ENCODE results near the gene SFT2D1.

The SFT2D1 gene

DNA sequence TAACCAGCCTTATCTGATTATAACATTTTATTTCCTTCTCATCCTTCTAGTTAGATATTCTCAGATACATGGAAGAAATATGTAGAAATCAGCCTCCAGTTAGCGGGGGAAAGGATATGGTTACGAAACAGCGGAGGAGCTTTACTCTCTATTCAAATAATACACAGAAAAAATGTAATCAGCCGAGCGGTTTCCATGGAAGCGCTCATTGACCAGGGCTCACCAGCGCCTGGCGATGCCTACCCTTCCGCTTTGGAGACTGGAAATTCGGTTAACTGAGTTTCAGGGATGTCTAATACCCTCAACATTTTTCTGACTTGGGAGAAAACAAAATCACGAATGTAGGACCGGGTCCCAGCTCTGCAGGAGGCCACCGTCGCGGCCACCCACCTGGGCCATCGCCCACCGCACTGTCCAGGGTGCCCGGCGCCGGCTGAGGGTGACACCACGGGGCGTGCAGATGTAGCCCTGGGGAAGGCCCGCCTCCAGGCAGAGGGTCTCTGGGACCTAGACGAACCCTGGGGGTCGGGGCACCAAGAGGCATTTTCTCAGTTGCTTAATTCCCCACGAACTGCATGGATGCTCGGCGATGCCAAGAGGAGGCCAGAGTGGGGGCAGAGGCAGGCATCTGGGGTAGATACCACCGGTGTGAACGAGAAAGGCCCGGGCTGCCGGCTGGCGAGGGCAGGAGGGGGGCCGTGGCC, 35.8 kb downstream of the SFT2D1 start:
- no peak overlapping the region for H3K4me3 ChIP-seq (ENCODE audit: low read depth, low read length)

DNA sequence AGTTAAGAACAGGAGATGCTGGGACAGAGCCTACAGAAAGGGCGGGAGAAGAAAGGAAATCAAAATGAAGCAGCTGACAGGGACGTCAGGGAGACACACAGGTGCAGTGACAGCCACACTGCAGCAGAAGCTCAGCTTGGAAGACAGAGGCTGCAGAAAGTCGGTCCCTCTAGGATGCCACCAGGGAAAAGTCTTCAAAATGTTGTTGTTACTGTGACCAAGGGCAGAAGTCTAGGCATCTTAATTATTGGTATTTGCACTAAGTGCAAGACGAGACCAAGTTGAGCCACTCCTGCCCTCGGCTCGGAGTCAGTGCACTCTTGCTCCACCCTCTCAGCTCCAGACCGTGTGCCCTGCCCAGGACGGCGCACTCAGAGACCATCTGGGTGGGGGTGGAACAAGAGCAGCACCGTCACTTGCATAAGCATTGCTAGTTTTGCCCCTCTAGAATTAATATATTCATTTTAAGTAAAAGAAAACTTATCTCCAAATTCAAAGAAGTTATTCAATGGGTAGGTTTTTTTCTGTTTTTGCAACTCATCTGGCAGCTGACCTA, 36.7 kb downstream of the SFT2D1 start:
- no peak overlapping the region for H3K4me3 ChIP-seq (ENCODE audit: low read depth, low read length)
- TF ChIP-seq, protein P1, sequence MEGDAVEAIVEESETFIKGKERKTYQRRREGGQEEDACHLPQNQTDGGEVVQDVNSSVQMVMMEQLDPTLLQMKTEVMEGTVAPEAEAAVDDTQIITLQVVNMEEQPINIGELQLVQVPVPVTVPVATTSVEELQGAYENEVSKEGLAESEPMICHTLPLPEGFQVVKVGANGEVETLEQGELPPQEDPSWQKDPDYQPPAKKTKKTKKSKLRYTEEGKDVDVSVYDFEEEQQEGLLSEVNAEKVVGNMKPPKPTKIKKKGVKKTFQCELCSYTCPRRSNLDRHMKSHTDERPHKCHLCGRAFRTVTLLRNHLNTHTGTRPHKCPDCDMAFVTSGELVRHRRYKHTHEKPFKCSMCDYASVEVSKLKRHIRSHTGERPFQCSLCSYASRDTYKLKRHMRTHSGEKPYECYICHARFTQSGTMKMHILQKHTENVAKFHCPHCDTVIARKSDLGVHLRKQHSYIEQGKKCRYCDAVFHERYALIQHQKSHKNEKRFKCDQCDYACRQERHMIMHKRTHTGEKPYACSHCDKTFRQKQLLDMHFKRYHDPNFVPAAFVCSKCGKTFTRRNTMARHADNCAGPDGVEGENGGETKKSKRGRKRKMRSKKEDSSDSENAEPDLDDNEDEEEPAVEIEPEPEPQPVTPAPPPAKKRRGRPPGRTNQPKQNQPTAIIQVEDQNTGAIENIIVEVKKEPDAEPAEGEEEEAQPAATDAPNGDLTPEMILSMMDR (IDR thresholded peaks at IDR 0.05; ENCODE audit: borderline replicate concordance, insufficient read depth, low read depth, low read length) = no peak

More for the DNA sequence above, 35.8 kb downstream of the SFT2D1 start:
- TF ChIP-seq, protein P1 (IDR thresholded peaks at IDR 0.05; ENCODE audit: borderline replicate concordance, insufficient read depth, low read depth, low read length) = no peak

DNA sequence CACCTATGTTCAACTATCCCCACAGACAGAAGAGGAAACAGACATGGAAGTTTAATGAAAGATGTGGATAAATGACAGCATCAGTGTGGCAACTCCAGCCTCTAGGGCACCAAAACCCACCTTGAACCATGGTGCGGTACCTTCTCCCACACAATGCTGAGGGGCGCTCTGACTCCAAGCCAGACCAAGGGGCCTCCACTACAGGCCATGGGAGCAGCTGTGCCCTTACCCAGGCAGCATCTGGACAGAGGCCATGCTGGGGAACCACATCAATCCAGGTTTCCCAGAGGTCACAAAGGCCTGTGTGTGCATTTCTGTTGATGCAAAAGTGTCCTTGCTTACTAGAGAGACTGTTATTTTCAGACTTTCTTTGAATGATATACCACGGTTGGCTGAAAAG, 38.2 kb downstream of the SFT2D1 start:
- no peak overlapping the region for H3K4me3 ChIP-seq (ENCODE audit: low read depth, low read length)
- TF ChIP-seq, protein P1 (IDR thresholded peaks at IDR 0.05; ENCODE audit: borderline replicate concordance, insufficient read depth, low read depth, low read length) = no peak

DNA sequence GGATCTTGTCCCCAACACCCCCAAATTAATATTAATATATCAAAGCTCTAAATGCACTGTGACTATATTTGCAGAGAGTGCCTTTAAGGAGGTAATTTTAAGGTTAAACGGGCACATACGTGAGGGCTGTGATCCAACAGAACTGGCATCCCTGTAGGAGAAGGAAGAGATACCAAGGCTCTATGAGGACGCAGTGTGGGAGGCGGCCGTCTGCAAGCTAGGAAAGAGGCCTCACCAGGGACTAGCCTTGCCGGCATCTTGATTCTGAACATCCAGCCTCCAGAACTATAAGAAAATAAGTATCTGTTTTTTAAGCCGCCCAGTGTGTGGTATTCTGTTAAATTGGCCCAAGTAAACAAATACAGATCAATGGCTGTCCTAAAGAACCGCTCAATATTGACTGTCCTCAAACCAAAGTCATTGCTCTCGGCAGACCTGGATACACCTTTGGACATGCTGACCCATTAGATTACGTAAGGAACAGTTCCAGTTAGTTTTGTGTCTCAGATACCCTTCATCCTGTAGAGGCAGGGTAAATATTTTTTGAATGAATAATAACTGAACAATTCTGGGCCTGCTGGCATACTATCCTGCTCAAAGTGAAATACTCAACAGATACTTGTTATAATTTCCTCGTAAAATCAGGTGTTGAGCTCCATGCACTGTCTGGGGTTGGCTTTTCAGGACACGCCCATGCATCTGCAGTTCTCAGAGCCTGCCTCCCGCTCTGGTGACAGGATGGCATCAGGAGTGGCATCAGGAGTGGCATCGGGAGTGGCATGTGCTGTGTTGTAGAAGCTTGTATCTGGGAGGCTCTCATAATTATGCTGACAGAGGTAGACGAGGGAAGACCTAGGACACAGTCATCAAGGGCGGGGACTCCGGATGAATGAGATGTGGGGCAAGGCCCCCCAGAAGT, 40.5 kb downstream of the SFT2D1 start:
- H3K4me3 ChIP-seq (ENCODE audit: low read depth, low read length) = no peak overlapping the region
- TF ChIP-seq, protein P1 (IDR thresholded peaks at IDR 0.05; ENCODE audit: borderline replicate concordance, insufficient read depth, low read depth, low read length) = no peak

DNA sequence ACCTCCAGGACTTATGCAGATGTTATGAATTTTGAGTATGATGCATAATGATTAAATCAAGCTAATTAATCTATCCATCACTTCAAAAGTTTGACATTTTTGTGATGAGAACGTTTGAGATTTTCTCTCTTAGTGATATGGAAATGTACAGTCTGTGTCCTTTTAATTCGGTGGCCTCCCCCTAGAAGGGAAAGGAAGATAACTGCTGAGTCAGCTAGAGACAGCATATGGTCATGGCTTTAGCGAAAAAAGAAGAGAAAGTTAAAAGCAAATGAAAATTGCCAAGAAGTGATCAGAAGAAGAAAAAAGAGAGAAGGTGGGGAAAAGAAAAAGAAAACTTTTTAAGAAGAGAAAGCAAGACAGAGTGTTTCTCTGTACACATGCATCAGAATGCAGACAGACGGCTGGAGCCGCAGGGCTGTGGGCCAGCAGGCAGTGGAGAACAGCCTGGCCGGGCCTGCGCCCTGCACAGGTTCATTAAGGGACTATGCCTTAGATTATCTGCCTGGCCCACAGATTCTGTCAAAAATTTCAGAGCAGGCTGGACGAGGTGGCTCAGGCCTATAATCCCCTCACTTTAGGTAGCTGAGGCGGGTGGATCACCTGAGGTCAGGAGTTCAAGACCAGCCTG, 41.9 kb downstream of the SFT2D1 start:
- H3K4me3 ChIP-seq (ENCODE audit: low read depth, low read length) = no peak overlapping the region
- TF ChIP-seq, protein P1 (IDR thresholded peaks at IDR 0.05; ENCODE audit: borderline replicate concordance, insufficient read depth, low read depth, low read length) = no peak

DNA sequence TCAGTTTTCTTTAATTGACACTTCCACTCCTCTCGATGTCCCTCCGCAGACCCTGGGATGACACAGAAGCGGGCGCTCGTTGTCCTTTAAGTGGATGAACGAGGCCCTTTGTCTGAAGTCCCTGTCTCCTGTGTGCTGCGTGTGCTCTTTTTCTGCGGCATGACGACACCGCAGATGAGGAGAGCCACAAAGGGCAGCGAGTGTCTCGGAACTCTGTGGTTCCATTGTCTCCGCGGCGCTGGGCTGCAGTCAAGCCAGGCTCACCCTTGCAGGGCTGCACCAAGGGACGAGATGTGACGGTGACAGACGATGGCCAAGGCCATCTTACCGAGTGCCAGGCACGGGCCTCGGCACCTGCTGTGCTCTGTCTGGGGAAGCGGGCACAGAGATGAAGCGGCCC, 44.7 kb downstream of the SFT2D1 start:
- H3K4me3 ChIP-seq (ENCODE audit: low read depth, low read length) = no peak overlapping the region
- TF ChIP-seq, protein P1 (IDR thresholded peaks at IDR 0.05; ENCODE audit: borderline replicate concordance, insufficient read depth, low read depth, low read length) = no peak

Data from GM12875 (cell line).